HEK293 (cell line): Measurements from ENCODE around the gene ITPKB.

Experiments used
- CTCF ChIA-PET: fragments of 350-600 bp; formaldehyde crosslinking; extraction: SDS; loops from one replicate; lab custom pipeline; 2021; ENCODE audit warnings: antibody characterized with exemption; lab: Yijun Ruan, JAX
- POLR2A ChIA-PET: fragments of 300-600 bp; formaldehyde crosslinking; extraction: SDS; loops from one replicate; lab custom pipeline; 2020; ENCODE audit warnings: antibody characterized with exemption, inconsistent platforms; lab: Yijun Ruan, JAX
- H3K27ac ChIP-seq: fragments of 200-500 bp; sonication (Bioruptor generic); 2 replicates; pipeline ENCODE4 v1.5.1; 2014; ENCODE audit warnings: low read depth, low read length, control low read depth, inconsistent platforms; ENCODE audit errors: extremely low read depth
- H3K36me3 ChIP-seq, 2 experiments: fragments of 200-500 bp in 1 of 2; sonication (Bioruptor generic) in 1 of 2; 1 replicate in 1 of 2; 2 replicates in 1 of 2; pipeline ENCODE4 v1.5.1; 2014 to 2017; ENCODE audit warnings: inconsistent platforms in 2 of 2, low read length in 2 of 2; ENCODE audit not compliant: control insufficient read depth in 2 of 2, insufficient read depth in 1 of 2
- H3K4me1 ChIP-seq: fragments of 200-500 bp; sonication (Bioruptor generic); 2 replicates; pipeline ENCODE4 v1.5.1; 2014; ENCODE audit warnings: mild to moderate bottlenecking, low read length, inconsistent platforms; ENCODE audit not compliant: control insufficient read depth, insufficient read depth
- H3K4me3 ChIP-seq: 2 replicates; pipeline ENCODE4 v1.5.1; 2011; ENCODE audit warnings: low read depth, mild to moderate bottlenecking, control low read depth, low read length, moderate library complexity
- H3K9me3 ChIP-seq: fragments of 200-500 bp; sonication (Bioruptor generic); 2 replicates; pipeline ENCODE4 v1.5.1; 2014; ENCODE audit warnings: low read depth, low read length, inconsistent platforms; ENCODE audit not compliant: control insufficient read depth, insufficient read depth
- BCL11B ChIP-seq: fragments of 450-650 bp; formaldehyde crosslinking; IDR thresholded peaks from 2 replicates; pipeline ENCODE4 v1.5.1; 2016; ENCODE audit warnings: low read depth, missing biosample characterization, missing genetic modification characterization
- CTCF ChIP-seq: fragments of 450-650 bp; formaldehyde crosslinking; IDR thresholded peaks from 2 replicates; pipeline ENCODE4 v1.5.1; 2016; ENCODE audit warnings: missing biosample characterization, missing genetic modification characterization
- EGR2 ChIP-seq: fragments of 450-650 bp; formaldehyde crosslinking; IDR thresholded peaks from 2 replicates; pipeline ENCODE4 v1.5.1; 2016; ENCODE audit warnings: low read depth, missing biosample characterization, missing genetic modification characterization
- OSR2 ChIP-seq: fragments of 450-650 bp; formaldehyde crosslinking; IDR thresholded peaks from 2 replicates; pipeline ENCODE4 v1.5.1; 2016; ENCODE audit warnings: missing biosample characterization, missing genetic modification characterization
- ZBTB44 ChIP-seq: fragments of 450-650 bp; IDR thresholded peaks from 2 replicates; pipeline ENCODE4 v1.5.1; 2018; ENCODE audit warnings: missing biosample characterization, mild to moderate bottlenecking, missing genetic modification characterization
- ZBTB48 ChIP-seq: fragments of 450-650 bp; formaldehyde crosslinking; IDR thresholded peaks from 2 replicates; pipeline ENCODE4 v1.5.1; 2016; ENCODE audit warnings: missing biosample characterization, missing genetic modification characterization
- ZFHX2 ChIP-seq: fragments of 450-650 bp; formaldehyde crosslinking; conservative IDR thresholded peaks from 2 replicates; pipeline ENCODE4 v1.5.1; 2016; ENCODE audit warnings: missing biosample characterization, missing genetic modification characterization
- ZFP69B ChIP-seq: fragments of 450-650 bp; formaldehyde crosslinking; IDR thresholded peaks from 2 replicates; pipeline ENCODE4 v1.5.1; 2016; ENCODE audit warnings: missing biosample characterization, missing genetic modification characterization
- ZNF146 ChIP-seq: fragments of 450-650 bp; formaldehyde crosslinking; IDR thresholded peaks from 2 replicates; pipeline ENCODE4 v1.5.1; 2016; ENCODE audit warnings: missing biosample characterization, missing genetic modification characterization
- ZNF148 ChIP-seq: fragments of 450-650 bp; formaldehyde crosslinking; IDR thresholded peaks from 2 replicates; pipeline ENCODE4 v1.5.0; 2017; ENCODE audit warnings: missing biosample characterization, missing genetic modification characterization, borderline replicate concordance
- ZNF18 ChIP-seq: fragments of 450-650 bp; formaldehyde crosslinking; IDR thresholded peaks from 2 replicates; pipeline ENCODE4 v1.5.1; 2016; ENCODE audit warnings: missing biosample characterization, missing genetic modification characterization
- ZNF2 ChIP-seq: fragments of 450-650 bp; formaldehyde crosslinking; IDR thresholded peaks from 2 replicates; pipeline ENCODE4 v1.5.1; 2016; ENCODE audit warnings: missing biosample characterization, missing genetic modification characterization
- ZNF23 ChIP-seq: fragments of 450-650 bp; formaldehyde crosslinking; IDR thresholded peaks from 2 replicates; pipeline ENCODE4 v1.5.1; 2016; ENCODE audit warnings: missing biosample characterization, missing genetic modification characterization, borderline replicate concordance
- ZNF362 ChIP-seq: fragments of 450-650 bp; formaldehyde crosslinking; IDR thresholded peaks from 2 replicates; pipeline ENCODE4 v1.5.1; 2016; ENCODE audit warnings: missing biosample characterization, missing genetic modification characterization
- ZNF529 ChIP-seq: fragments of 450-650 bp; formaldehyde crosslinking; IDR thresholded peaks from 2 replicates; pipeline ENCODE4 v1.5.1; 2017; ENCODE audit warnings: missing genetic modification characterization, missing biosample characterization; ENCODE audit not compliant: insufficient replicate concordance
- ZNF580 ChIP-seq: fragments of 450-650 bp; formaldehyde crosslinking; IDR thresholded peaks from 2 replicates; pipeline ENCODE4 v1.5.1; 2016; ENCODE audit warnings: missing biosample characterization, missing genetic modification characterization
- ZNF621 ChIP-seq: fragments of 450-650 bp; formaldehyde crosslinking; IDR thresholded peaks from 2 replicates; pipeline ENCODE4 v1.5.1; 2017; ENCODE audit warnings: missing biosample characterization, missing genetic modification characterization
- ZNF692 ChIP-seq: fragments of 450-650 bp; formaldehyde crosslinking; IDR thresholded peaks from 2 replicates; pipeline ENCODE4 v1.5.1; 2016; ENCODE audit warnings: missing biosample characterization, missing genetic modification characterization
- ZNF701 ChIP-seq: fragments of 450-650 bp; formaldehyde crosslinking; IDR thresholded peaks from 2 replicates; pipeline ENCODE4 v1.5.1; 2016; ENCODE audit warnings: missing biosample characterization, missing genetic modification characterization

ITPKB gene

GRCh38 chr1:226674892-226675714, 64.0 kb downstream of the ITPKB start:
- Histone ChIP-seq H3K4me1 (peaks cover 3% of the 10 kb centered on the region; the same call in 1 of the 2 replicates), H3K36me3 (no peaks in the 10 kb centered on the region), H3K4me3 (no peak overlapping the region), H3K9me3 (no peaks in the 10 kb centered on the region), H3K27ac (no peak overlapping the region)
- TF ChIP-seq ZNF362 (tag by site-specific recombination) (0 out of 2 replicates have a peak, but pooled peaks have one; percentile 21), ZNF692 (tag by site-specific recombination) (no peak), CTCF (no peak), ZNF580 (no peak)
- CTCF ChIA-PET, result interaction anchor here (0.7 kb wide), 1 partner anchor 47 kb away, joined by 3 read pairs; no protein-coding TSS in a partner anchor
- POLR2A ChIA-PET, result no interaction called here

- H3K27ac ChIP-seq, result no peak overlapping the region
- CTCF ChIA-PET, result interaction anchor here (0.5 to 1.3 kb wide), 2 partner anchors 10 to 584 kb away, joined by 3 to 5 read pairs; no protein-coding TSS in a partner anchor
- H3K36me3 ChIP-seq, result no peaks in the 10 kb centered on the region
- POLR2A ChIA-PET, result interaction anchor here (0.7 kb wide), 1 partner anchor 29 kb away, joined by 6 read pairs; no protein-coding TSS in a partner anchor
- no peak overlapping the region for H3K4me3 ChIP-seq
- no peaks in the 10 kb centered on the region for H3K9me3 ChIP-seq
- no peak for TF ChIP-seq BCL11B (tag by site-specific recombination)
- no peak for TF ChIP-seq ZNF621 (tag by site-specific recombination)
- no peak for TF ChIP-seq ZNF146 (tag by site-specific recombination)
- TF ChIP-seq ZNF18 (tag by site-specific recombination), result no peak
- TF ChIP-seq ZNF529, result no peak
- TF ChIP-seq EGR2 (tag by site-specific recombination), result peak; percentile 89
- no peak for TF ChIP-seq ZNF2
- no peak for TF ChIP-seq ZNF23 (tag by site-specific recombination)
- TF ChIP-seq ZFHX2, result peak; percentile 77
- no peaks in the 10 kb centered on the region for H3K4me1 ChIP-seq
These were observed 66.7 kb downstream of the ITPKB start for GRCh38 chr1:226672339-226672762.

- Histone ChIP-seq H3K4me3 (no peak overlapping the region), H3K9me3 (no peaks in the 10 kb centered on the region), H3K27ac (no peak overlapping the region), H3K36me3 (no peaks in the 10 kb centered on the region), H3K4me1 (no peaks in the 10 kb centered on the region)
- ChIA-PET POLR2A (interaction anchor here (1.0 kb wide), 1 partner anchor 9 kb away, joined by 4 read pairs; no protein-coding TSS in a partner anchor), CTCF (interaction anchor here (0.7 to 1.3 kb wide), 4 partner anchors 9 to 234 kb away, joined by 3 to 5 read pairs (median 4); no protein-coding TSS in a partner anchor)
- TF ChIP-seq ZNF701 (tag by site-specific recombination) (no peak), ZNF148 (tag by site-specific recombination) (no peak), ZBTB44 (tag by site-specific recombination) (peak; percentile 99), OSR2 (tag by site-specific recombination) (peak; percentile 46; the same call in 1 of the 2 replicates), ZFP69B (tag by site-specific recombination) (peak; percentile 32; the same call in 1 of the 2 replicates), ZBTB48 (tag by site-specific recombination) (0 out of 2 replicates have a peak, but pooled peaks have one; percentile 19)
These were observed 67.8 kb downstream of the ITPKB start for GRCh38 chr1:226671277-226671676.
